Activated T-cell treated with anti-CD3 and anti-CD28 coated beads, Interleukin-2, amount 50 U/mL, for 1 hour (primary cell): ENCODE data around the gene FHIT.

Experiments used
- DNase-seq: peaks from one replicate; pipeline ENCODE4 v3.0.0-alpha.2; 2020

FHIT gene

DNA sequence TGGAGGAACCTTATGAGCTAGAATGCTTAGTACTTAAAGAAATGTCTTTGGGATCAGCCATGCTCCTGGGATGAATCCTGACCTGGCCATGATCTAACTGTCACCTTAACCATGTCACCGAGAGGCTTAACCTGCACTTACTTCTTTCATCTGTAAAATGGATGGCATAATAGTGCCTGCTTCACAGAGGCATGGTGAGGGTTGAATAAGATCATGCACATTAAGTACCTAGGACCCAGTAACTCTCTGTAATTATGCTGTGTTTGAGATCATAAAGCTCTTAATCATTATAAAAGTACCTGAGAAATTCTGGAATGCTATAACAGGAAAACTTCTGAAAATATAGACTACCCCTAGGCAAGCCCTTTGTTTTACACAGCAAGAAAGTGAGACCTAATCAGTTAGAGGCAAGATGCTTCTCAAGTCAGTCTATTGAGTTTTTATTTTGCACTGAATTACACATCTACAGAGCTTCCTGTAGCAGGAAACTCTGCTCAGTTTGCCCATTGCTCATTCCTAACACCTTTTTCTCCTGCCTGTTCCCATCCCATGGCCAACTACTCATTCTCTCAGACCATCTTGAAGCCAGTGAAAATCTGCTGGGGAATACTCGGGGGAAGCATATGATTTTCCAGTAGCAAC is 1185.9 kb downstream of the FHIT start:
- no peak for DNase-seq

- DNase-seq: no peak
Observed at GRCh38 chr3:60064210-60065178, 1186.8 kb downstream of the FHIT start.

DNA sequence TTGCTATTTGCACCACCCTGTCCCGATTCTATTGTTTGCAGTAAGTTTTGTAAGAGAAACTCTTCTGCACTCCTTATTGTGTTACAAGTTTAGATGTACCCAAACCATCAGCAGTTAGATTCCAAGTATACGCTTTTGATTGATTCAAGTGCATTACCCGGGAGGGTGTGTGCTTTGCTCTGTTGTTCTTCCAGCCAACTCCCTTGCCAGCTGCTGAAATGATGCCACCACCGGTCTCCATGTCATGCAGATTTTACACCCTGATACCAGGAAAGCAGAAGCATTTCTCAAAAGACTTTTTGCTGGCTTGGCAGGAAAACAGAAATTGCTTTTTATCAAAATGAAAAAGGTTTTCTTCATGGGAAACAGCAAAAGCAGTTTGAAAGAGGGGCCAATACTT is 1194.8 kb downstream of the FHIT start:
- no peak for DNase-seq

DNA sequence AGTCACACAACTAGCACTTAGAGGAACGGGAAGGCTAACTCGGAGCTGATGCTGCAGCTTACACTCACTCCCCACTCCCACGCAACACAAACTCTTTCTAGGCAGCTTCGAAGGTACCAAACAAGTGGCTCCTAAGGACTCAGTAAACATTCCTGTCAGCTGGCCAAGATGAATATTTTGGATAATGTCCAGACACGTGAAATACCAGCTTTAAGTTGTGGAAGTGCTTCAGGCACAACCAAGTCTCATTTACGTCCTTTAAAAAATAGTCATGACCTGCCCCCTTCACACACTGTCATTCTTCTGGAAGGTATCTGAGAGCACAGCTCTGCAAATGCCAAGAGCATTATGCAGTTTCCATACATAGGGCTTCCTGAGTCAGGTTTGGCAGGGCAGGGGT is 1195.5 kb downstream of the FHIT start:
- DNase-seq: no peak

DNA sequence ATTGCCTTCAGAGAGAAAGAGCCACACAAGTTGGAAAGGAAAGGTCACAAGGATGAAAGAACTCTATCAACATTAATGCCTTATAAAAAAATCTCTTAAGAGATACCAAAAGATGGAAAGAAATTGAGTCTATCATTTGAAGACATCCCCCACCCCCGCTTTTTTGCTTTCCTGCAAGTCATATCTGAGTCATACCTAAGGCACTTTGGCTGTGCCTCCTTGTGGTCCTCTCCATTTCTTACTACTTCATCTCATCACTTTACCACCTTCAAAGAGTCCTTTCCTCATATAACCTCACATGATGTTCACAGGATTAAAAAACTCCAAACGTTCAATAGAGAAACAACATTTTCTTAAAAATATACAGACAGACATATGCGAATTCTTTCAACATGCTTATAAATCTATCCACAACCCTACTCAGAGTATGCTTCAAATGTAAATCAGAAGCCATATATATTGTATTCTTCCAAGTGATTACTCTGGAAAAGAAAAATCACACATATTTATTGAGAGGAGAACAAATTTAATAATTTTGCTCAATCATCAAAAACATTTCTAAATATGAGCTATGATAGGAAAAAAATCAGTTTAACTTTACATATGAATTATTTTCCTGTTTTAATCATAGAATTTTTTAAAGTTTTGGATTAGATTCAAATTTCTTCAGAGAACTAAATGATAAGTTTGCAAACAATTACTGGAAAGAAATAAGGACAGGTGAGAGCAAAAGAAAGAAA is 1197.6 kb downstream of the FHIT start:
- no peak for DNase-seq

DNA sequence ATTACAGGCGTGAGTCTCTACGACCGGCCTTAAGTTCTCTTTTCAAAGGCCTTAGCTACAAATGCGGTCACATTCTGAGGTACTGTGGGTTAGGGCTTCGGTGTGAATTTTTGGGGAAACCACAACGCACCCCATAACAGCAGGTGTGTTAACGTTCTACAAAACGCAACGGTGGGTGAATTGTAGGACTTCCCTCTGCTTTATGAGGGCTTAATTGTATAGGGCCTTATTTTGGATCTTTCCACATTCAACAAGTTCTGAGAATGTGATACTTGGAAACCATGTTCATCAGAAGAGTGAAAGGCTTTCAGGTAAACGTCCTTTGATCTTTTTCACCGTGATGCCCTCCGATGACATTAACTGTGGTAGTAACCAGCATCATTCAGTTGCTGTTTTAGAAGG is 1202.8 kb downstream of the FHIT start:
- no peak for DNase-seq

- DNase-seq: no peak
Observed at GRCh38 chr3:60047426-60048200, 1203.6 kb downstream of the FHIT start.

- no peak for DNase-seq
Observed at GRCh38 chr3:60046210-60046609, 1205.0 kb downstream of the FHIT start.

GRCh38 chr3:60045686-60046085 is 1205.6 kb downstream of the FHIT start:
- no peak for DNase-seq

GRCh38 chr3:60036803-60037202 is 1214.4 kb downstream of the FHIT start:
- DNase-seq: no peak

- DNase-seq: no peak
Observed at GRCh38 chr3:60033901-60034453, 1217.3 kb downstream of the FHIT start.

DNA sequence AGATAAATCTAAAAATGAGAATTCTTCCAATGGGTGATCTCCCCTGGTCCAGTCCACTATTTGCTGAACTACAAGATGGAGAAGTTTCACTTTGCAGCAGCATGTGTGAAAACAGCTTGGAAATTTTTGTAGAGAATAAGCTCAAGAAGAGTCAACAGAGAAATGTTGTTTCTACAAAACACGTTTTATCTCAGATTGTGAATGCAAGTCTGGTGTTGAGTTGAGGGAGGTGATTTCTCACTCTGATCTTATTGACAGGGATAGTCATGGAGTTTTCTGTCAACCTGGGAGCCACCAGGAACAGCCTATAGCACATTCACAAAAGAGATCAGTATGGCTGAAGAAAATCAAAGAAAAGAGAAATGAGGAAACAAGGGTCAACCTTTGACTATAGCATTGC is 1220.3 kb downstream of the FHIT start:
- no peak for DNase-seq

- DNase-seq: no peak
Observed at GRCh38 chr3:60028233-60028632, 1223.0 kb downstream of the FHIT start.

DNA sequence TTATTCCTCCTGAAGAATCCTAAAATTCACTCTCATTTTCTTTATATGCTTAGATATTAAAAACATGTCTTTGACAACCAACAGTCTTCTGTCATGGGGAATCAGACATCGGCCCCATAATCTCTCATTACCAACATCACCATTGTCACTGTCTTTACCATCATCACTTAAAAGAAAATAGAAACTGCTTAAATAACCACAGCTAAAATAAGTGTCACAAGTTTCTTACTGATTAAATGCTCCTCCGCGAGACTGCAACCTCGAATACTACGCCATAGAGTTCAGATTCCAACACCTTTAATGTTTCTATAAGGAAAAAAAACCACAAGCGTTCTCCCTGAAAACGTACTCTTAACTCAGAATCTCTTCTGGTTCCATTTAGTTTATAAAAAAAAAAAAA is 1223.9 kb downstream of the FHIT start:
- DNase-seq: no peak

DNA sequence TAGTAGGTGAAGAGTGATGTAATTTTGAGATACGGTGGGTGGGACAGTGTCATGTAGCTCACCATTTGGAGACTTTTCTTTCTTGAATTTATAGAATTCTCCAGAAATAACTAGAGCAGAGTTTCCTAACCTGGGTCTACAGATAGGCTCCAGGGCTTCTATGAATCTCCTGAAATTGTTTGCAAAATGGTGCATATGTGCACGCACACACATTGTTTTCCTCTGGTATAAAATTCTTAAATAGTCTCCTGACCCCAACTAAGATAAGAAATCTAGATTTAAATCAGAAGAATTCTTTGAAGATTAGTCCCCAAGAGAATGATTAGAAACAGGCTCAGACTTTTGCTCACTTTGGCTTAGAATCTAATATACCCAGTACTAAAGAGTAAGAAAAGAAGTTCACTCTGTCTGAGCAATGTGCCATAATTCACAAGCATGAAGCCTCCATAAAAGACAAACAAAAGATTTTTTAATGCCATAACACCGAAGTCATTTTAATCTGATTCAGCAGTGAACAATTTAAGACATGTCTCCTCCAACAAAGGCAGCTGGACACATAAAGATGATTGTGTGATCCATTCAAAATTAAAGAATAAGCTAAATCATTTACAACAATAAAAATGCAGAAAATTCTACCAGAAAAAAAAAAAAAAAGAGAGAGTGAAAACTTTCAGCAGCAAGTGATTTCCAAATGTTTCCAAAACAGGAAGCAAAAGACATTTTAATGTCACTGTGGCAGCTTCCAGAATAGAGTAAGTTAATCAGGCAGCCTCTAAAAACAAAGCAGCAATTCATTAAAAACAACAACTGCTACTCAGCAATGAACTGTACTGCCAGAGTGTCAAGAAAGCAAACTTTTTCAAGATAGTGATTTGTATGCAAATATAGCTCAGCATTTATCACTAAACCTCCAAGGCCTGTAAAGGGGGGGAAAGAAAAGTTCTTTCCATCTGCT is 1225.9 kb downstream of the FHIT start:
- DNase-seq: no peak

DNA sequence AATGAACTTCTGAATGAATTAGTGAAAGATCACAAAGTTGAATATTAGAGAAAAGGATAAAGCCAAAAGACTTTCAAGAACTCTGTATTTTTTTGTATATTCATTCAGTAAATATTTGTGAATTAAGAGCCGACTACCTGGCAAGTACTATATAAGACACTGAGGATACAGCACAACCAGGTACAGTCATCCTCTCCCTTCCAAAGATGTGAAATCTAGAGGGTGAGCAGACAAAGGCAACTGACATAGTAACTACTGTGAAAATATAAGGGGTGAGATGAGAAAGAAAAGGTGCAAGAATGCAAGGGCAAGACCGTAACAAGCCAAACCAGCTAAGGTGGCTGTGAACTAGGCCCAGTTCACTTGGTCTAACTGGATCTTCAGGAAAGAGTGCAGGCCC is 1226.9 kb downstream of the FHIT start:
- no peak for DNase-seq

DNA sequence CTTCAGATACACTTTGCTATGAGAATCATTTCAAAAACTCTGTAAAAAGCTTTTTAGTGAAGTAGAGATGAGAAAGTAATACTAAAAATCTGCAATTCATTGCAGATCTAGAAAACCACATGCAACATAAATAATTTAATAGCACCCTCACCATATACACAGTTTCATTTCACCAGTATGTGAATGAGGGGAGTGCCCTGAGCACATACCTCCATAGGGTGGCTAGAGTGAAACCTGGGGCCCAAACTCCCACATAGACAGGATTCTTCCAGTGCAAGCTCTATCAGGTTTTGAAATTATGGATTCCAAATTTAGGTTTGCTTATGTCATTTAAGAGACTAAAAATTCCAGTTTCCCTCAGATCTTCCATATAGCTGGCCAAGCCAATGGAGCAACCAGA is 1228.1 kb downstream of the FHIT start:
- DNase-seq: no peak

- no peak for DNase-seq
Observed at GRCh38 chr3:60017631-60018030, 1233.6 kb downstream of the FHIT start.

GRCh38 chr3:60015032-60015705 is 1236.1 kb downstream of the FHIT start:
- no peak for DNase-seq

- no peak for DNase-seq
Observed at GRCh38 chr3:60013241-60013640, 1238.0 kb downstream of the FHIT start.

DNA sequence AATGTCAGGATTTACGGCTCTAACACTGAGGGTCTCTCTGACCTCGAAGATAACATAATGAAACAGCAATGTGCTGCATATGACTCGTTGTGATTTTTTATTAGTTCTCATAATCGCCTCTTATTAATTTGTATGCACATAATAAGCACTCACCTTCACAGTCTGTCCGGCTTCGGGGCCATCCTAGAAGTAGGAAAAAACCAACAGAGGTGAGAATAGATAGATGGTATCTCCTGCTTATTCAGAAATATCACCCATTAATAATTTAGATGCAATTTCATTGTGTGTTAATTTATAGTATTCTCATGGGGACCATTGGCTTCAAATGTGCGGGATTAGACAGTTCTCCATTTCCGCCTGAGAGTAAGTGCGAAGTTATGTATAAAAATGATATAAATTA is 1240.0 kb downstream of the FHIT start:
- no peak for DNase-seq
